HL-60/S4 treated with phorbol 12-myristate 13-acetate at 8.2 ng/mL for 4 days and 3 days (cell line): ENCODE data around the gene SF3A2.

Experiments
- in situ Hi-C: fragments of 300-500 bp; cut with MboI; formaldehyde crosslinking; loops from 2 replicates; pipeline ENCODE4 v1.15.0; 2022; ENCODE audit warnings: low sequenced_read_pairs

The SF3A2 gene, protein sequence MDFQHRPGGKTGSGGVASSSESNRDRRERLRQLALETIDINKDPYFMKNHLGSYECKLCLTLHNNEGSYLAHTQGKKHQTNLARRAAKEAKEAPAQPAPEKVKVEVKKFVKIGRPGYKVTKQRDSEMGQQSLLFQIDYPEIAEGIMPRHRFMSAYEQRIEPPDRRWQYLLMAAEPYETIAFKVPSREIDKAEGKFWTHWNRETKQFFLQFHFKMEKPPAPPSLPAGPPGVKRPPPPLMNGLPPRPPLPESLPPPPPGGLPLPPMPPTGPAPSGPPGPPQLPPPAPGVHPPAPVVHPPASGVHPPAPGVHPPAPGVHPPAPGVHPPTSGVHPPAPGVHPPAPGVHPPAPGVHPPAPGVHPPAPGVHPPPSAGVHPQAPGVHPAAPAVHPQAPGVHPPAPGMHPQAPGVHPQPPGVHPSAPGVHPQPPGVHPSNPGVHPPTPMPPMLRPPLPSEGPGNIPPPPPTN

DNA sequence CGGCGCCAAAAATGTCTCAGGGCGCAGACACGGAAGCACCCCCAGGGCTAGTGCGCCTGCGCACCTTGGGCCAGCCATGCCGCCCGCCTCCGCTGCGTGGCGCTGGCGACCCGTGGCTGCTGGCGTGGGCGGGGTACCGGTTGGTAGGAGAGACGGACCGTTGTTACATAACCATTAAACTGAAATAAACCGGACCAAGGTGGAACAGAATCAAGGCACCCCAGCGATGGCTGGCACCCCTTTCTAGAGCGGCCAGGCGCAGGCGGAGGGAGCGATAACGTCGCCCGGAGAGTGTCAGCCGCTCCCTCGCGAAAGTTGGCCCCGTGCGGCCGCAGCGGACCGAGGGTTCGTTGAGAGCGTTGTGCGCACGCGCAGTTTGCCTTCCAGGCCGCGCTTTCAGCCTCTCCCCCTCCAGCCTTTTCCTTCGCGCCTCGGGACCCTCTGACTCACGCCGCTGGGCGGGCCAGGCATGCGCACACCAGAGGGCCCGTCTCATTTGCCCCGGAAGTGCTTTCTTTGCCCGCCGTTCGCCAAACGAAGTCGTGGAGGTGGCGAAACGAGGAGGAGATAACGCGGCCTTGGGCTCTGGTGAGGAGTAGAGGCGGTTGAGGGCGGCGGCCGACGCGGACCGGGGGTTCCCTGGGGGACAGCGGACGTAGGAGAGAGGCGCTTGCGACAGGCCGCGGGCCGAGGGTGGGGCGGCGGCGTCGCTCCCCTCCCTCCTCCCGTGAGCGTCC is at the start of gene SF3A2, which contains the start of gene PLEKHJ1:
SF3A2 (plus strand) TSS at position 511 of the 737 bp plus-strand sequence. CDS start 6,595 bp downstream, outside the sequence.
PLEKHJ1 (minus strand) TSS at position 16 of the 737 bp plus-strand sequence. CDS start 81 bp downstream, outside the sequence.
- in situ Hi-C loops = no loop called here

GRCh38 chr19:2187159-2187558 is 49.5 kb upstream of the SF3A2 start:
- in situ Hi-C loops = no loop called here

GRCh38 chr19:2188708-2189385 is 47.8 kb upstream of the SF3A2 start:
- in situ Hi-C loops = no loop called here

DNA sequence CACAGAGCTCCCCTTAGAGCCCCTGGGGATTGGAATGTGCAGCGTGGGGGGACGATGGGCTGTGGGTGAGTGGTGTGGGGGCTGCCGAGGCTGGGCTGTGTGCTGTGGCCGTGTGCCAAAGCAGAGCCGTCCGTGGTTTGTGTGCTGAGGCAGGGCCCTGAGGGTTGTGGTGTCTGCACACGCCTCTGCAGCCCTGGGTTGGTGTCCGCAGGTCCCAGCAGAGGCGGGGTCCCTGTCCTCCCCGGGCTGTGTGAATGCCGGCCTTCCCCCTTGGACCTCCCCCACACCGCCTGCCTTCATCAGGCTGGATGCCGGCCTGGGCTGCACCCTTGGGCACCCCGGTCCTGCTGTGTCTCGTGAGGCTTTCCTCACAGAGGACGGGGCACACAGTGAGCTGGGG is 46.7 kb upstream of the SF3A2 start:
- in situ Hi-C loops = no loop called here

GRCh38 chr19:2190848-2191455 is 45.7 kb upstream of the SF3A2 start:
- in situ Hi-C loops = no loop called here

DNA sequence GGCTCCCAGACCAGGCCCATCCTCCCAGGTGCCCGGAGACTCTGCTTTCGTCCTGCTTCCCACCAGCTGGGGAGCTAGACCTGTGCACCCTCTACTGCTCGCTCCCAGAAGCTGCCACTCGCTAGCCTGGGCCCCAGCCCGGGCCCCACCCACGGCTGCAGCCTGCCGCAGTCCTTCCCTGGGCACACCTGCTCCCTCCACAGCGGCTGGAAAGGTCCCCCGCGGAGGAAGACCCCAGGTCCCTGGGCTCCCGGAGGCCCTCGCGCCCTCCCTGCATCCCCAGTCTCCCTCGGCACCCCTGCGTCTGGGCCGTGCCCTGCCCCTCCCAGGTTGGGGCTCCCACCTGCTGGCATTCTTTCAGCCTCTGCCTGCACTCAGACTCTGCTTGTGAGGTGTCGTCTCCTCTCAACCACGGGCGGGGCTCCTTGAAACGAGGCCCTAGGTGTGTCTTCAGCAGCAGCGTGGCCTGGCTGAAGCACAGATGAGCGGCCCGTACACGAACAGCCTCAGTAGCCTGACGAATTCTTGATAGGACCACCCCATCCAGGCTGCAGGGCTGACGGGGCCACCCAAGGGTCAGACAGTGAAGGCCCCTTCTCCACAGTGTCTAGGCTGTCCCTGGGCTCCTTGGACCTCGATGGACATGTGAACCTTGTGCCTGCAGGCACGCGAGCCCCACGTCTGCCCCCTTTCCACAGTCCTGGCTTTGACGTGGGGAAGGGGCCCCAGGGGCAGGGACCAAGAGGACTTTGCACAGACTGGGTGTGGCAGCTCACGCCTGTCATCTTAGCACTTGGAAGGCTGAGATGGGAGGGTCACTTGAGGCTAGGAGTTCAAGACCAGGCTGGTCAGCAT is 44.9 kb upstream of the SF3A2 start:
- in situ Hi-C loops = no loop called here

DNA sequence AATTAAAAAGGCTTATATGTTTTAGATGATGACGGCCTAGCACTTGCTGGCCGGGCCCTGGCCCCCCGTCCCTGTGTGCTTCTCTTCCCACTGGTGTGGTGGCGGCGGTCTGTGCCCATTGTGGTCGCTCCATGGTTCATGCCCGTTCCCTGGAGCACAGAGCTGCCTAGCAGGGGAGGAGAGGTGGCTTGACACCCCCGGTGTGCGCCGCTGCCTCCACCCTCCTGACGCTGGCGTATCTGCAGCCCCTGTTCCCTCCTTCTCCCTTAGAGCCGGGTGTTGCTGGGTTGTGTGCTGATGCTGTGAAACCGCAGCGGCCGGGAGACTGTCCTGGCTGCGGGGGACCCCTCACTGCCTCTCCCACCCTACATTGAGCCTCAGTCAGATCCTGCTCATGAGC is 43.8 kb upstream of the SF3A2 start:
- in situ Hi-C loops = no loop called here

- in situ Hi-C loops = no loop called here
Observed at GRCh38 chr19:2193807-2194206, 42.8 kb upstream of the SF3A2 start.

GRCh38 chr19:2194513-2195078 is 42.0 kb upstream of the SF3A2 start:
- in situ Hi-C loops = no loop called here

DNA sequence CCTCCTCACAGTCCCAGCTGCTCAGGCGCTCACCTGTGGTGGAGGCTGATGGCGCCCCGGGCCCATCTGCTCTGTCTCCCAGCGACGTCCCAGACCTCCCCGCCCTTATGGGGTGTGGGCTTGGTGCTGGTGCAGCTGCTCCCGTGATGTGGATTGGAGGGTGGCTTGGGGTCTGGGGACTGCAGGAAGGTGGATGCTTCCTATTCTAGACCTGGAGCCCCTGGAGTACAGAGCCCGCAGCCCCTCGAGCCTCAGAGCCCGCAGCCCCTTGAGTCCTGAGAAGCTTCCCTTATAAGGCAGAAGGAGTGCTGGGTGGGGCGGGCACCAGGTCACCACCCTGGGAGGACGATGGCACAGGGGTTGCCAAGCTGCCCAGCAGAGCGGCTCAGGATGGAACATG is 41.3 kb upstream of the SF3A2 start:
- in situ Hi-C loops = no loop called here

DNA sequence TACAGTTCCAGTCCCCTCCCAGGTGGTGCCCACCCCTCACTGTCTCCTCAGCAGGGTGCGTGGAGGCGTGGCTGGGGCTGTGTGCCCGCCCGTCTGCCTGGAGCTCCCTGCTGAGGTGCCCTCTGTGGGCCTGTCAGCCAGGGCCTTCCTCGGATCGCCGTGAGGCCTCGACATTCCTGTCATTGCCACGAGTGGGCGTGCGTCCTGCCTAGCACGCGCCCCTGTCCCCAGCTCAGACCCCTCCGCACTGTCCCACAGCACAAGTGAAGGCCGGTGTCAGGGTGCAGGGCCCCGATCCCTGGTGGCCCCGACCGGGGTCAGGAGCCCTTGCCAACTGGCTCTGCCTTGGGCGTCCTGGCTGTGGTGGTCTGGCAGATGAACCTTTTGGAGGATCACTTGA is 40.7 kb upstream of the SF3A2 start:
- in situ Hi-C loops = no loop called here

DNA sequence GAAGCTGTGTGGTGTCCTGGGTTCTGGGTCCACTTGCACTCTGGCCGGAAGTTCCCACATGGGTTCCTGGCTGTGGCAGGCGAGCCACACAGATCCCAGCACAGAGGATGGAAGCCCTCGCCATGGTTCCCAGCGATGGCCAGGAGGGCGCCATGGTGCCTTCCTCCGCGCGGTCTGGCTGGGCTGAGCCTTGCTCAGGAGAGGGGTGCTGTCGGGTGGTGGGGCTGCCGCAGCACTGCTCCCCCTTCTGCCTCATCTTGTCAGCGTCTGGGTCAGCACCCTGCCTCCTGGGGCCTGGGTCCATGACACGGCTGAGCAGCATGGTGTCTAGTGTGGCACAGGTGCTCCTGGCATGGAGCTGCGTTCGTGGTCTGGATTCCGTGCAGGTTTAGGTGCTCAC is 39.4 kb upstream of the SF3A2 start:
- in situ Hi-C loops = no loop called here

DNA sequence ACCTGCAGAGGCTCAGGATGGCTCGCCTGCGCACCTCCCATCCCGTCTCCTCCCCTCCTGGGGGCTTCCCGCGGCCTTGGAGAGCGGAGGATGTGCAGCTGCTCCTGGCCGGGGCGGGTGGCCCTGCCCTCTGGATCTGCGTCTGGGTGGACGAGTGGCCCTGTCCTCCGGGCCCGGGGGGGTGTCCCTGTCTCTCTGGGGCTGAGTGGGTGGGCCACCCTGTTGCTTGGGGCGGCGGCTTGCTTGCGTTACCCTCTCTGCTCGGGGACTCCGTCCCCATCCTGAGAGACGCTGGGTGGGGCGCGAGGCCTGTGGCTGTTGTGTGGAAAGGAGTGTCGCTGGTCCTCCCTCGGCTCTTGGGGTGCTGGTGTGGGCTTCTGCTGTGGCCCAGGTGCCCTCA is 38.3 kb upstream of the SF3A2 start:
- in situ Hi-C loops = no loop called here

DNA sequence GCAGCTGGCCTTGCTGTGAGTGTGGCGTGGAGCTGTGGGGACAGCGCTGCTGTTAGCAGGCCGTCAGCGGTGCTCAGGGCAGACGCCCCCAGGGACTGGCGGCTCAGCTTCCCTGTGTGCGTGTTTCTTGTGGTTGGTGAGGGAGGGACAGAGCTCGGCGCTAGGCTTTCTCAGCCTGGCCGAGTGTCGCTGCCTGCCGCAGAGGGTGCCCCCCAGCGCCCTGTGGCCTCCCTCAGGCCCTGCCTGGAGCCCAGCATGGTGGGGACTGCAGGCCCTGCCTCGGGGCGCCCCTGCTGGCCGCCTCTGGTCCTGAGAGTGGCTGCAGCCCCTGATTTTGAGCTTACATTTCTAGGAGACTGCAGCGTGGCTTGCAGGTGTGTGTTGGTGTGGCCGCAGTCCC is 37.4 kb upstream of the SF3A2 start:
- in situ Hi-C loops = no loop called here

DNA sequence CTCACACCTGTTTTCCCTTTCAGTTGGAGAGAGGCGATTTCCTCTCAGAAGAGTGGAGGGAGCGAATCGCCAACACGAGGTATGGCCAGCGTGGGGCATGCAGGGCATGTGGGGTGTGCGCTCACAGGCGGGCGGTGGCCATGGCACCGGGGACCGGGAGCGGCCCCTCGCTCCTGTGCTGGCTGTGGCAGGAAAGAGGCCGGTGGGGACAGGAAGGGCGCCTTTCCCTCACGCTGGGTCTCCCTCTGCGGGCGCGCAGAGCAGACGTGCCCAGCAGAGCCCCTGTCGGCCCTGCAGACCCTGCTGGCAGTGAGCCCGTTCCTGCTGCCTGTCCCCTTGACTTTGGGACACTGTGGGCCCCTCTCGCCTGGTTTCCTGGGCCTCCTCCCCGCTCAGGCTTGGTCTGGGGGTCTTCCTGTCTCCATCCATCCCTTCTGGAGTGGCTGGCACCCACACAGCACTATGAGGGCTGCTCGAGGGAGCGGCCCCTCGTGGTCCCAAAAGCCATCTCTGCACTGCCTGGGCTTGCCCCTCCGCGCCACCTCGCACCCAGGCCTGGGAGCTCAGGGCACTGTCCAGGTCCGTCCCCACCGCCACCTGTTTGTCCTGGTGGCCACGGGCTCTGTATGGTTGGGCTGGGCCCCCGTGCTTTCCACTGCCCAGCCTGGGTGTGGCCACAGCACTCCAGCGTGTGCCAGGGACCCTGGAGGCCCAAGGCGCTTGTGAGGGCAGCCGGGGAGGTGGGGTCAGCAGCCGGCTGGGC is 36.6 kb upstream of the SF3A2 start:
- in situ Hi-C loops = loop anchor here (10.0 kb wide), 1 partner anchor 45 kb away; the partner anchor contains the start of gene AP3D1

DNA sequence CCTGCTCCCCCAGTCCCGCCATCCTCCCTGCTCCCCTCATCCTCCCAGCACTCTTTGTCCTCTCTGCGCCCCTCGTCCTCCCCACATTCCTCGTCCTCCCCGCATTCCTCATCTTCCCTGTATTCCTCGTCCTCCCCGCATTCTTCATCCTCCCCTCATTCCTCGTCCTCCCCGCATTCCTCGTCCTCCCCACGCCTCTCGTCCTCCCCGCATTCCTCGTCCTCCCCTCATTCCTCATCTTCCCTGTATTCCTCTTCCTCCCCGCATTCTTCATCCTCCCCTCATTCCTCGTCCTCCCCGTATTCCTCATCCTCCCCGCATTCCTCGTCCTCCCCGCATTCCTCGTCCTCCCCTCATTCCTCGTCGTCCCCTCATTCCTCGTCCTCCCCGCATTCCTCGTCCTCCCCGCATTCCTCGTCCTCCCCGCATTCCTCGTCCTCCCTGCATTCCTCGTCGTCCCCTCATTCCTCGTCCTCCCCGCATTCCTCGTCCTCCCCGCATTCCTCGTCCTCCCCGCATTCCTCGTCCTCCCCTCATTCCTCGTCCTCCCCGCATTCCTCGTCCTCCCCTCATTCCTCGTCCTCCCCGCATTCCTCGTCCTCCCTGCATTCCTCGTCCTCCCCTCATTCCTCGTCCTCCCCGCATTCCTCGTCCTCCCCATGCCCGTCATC is 35.9 kb upstream of the SF3A2 start:
- in situ Hi-C loops = loop anchor here (10.0 kb wide), 1 partner anchor 46 kb away; the partner anchor contains the start of gene AP3D1

DNA sequence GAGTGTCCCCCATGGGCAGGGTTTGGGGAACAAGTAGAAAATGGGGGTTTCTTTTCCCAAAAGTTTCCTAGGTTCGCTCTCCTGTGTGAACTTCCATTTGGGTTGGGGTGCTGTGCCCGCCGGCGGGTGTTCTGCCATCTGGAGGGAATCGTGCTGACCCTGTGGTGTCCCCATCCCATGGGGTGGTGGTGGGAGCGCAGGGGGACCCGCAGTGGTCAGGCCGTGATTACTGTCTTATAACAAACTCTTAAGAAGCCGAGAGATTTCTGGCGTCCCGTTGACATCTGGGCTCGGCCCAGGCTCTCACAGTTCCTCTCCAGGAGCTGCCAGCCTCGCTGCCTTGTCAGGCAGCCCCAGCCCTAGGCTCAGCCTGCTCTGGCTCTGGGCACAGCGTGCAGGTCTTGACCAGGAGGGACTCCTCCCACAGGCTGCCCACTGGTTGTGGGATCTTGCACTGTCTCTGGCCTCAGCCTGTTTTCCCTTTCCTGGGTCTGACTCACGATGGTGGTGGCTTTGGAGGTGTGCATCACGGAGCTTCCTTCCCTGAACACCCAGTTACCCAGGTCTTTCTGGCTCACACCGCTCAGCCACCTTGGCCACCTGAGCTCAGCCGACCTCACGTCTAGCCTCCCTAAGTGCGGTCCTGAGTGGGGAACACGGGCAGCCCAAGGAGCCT is 35.0 kb upstream of the SF3A2 start:
- in situ Hi-C loops = loop anchor here (10.0 kb wide), 1 partner anchor 47 kb away; the partner anchor contains the start of gene AP3D1

DNA sequence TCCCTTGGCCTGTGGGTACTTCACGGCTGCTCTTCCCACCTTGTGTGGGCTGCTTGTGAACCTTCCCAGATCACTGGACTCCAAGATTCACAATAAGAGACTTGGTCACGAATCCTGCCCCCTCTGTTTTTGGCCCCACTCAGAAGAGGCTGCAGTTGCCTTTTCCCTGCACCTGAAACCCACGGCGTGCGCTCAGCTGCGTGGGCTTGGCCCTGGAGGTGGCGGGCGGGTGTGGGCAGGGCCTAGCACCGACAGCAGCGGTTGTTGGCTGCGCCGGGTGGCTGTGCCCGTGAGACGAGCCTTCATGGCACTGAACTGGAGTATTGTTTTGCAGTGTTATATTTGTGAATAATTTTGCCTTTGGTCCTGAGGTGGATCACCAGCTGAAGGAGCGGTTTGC is 34.3 kb upstream of the SF3A2 start:
- in situ Hi-C loops = loop anchor here (10.0 kb wide), 1 partner anchor 48 kb away; the partner anchor contains the start of gene AP3D1
